T-helper 1 cell treated with Interleukin-12 subunit alpha and Interleukin-12 subunit beta and Interleukin-4 antibody, amounts not matched to agents 30 ng/mL and 1 ng/mL, for 36 hours (primary cell): ENCODE measurements around the gene IL12RB1. TPM values are rescaled to one million over a fixed set of nuclear protein-coding genes. Genes with fewer than 3 reads are reported as not detected.
"Not testable (repeated sequence)": the region's sequence is repeated elsewhere in the genome, so short reads cannot be mapped to it uniquely, and the experiment has no call there.

Experiments used
- intact Hi-C: fragments of 100-400 bp; cut with micrococcal nuclease; formaldehyde crosslinking; loops from one replicate; pipeline ENCODE4 v1.15.1; 2024
- total RNA-seq: library from RNA; stranded (reverse); gene quantifications from 2 replicates; pipeline ENCODE4 v1.2.3, GENCODE V29; 2022

Gene IL12RB1
- total RNA-seq, 1 donor from 2014 or later = 131 TPM

GRCh38 chr19:18053576-18054219 lies 33.0 kb downstream of the IL12RB1 start:
- intact Hi-C loops = no loop called here

GRCh38 chr19:18051887-18052286 lies 34.8 kb downstream of the IL12RB1 start:
- intact Hi-C loops = no loop called here

GRCh38 chr19:18049385-18049784 lies 37.3 kb downstream of the IL12RB1 start:
- intact Hi-C loops = no loop called here

DNA sequence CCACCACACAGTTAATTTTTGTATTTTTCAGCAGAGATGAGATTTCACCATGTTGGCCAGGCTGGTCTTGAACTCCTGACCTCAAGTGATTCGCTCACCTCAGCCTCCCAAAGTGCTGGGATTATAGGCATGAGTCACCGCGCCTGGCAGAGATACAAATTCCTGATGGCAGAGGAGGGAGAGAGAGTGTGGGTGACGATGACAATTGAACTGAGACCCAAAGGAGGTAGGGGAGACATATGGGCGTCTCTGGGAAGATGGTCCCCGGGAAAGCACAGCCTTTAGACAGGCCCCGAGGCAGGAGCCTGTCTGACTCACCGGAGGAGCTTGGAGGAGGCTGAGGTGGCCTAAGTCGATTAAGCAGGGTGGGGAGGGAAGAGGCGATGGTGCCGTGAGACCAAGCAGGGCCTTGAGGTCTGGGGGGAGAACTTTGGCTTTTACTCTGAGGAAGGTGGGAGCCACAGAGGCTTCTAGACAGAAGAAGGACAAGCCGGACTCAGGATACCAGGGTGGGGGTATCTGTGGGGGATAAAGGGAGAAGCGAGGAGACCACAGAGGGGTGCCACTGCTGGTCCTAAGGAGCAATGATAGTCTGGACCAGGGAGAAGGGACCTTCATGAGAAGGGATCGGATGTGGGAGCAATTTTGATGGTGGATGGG lies 40.5 kb downstream of the IL12RB1 start:
- intact Hi-C loops = no loop called here

DNA sequence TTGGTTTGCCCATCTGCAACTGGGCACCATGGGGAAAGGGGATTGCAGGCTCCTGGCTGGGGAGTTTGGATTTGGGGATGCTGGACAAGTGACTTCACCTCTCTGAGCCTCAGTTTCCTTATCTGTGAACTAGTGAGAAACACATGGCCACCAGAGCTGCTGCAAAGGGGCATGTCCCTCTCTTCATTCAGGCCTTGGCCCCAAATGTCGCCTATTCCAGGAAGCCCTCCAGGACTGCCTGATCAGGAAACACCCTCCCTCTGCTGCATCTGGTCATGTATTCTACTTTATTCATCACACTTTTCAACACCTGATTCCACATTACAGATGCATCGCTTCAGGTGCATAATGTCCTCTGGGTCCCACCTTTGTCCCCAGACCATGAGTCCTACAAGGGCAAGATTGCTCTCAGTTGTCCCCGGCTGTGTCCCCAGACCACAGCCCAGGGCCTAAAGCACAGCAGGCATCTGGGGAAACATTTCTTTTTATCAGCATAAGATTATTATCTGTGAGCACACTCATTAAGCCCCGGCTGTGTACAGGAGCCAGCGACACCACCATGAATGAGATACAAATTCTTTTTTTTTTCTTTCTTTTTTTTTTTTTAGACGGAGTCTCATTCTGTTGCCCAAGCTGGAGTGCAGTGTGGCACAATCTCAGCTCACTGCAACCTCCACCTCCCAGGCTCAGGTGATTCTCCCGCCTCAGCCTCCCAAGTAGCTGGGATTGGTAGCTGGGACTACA lies 41.3 kb downstream of the IL12RB1 start:
- intact Hi-C loops = loop anchor here (1.0 to 2.0 kb wide), 5 partner anchors 10 to 37 kb away; partner anchors contain the start of gene ARRDC2

GRCh38 chr19:18044825-18045304 lies 41.9 kb downstream of the IL12RB1 start:
- intact Hi-C loops = loop anchor here (1.0 to 2.0 kb wide), 5 partner anchors 10 to 37 kb away; partner anchors contain the start of gene ARRDC2

DNA sequence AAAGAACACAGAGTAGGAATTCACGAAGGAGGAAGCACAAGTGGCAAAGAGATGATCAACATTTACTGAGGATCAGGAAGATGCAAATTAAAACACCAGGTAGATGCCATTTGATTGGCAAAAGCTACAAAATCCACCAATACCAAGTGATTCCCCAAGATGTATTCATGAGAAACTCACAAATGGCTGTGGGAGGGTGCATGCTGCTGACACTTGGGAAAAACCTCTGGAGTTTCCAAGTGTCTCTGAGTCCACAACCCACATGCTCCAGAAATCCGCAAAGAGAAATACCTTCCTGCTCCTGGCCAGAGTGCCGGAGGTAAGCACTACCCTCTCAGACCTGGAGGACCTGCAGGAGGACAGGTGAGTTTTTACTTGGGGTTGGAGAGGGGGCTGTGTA lies 43.1 kb downstream of the IL12RB1 start:
- intact Hi-C loops = loop anchor here (2.0 kb wide), 1 partner anchor 15 kb away; no protein-coding TSS in a partner anchor

DNA sequence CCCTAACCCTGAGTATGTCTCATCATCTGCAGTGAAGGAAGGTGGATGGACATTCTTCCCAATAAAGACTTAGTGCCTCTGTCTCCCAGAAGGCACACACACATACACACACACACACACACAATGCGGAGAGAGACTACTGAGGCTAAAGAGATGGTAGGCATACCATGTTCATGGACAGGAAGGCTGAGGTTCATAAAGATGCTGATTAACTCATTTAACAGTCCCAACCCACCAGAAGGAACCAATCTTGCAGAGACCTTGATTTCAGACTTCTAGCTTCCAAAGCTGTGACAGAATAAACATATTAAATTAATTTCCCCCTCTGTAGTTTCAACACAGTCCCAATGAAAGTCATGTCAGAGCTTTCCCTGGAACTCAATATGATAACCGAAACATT lies 45.7 kb downstream of the IL12RB1 start:
- intact Hi-C loops = no loop called here

DNA sequence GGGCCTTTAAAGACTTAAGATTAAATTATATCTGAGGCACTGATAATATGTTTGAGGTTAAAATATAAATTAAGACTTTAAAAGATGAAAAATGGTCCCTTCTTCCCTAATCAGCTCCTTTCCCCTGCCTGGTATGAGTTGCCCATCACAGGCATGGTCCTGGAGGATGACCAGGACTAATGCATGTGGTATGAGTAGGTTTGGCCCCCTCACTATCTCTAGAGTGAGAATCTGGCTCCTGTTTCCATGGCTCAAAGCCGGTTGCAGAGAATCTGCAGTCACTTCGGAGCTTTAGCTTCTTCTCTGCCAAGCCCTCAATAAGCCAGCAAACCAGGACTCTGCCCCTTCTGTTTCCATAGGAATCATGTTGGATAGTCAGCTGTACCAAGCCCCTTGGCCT lies 54.6 kb downstream of the IL12RB1 start:
- intact Hi-C loops = not testable (repeated sequence)

GRCh38 chr19:18031401-18031800 lies 55.3 kb downstream of the IL12RB1 start:
- intact Hi-C loops = not testable (repeated sequence)

- intact Hi-C loops = no loop called here
These were observed 57.0 kb downstream of the IL12RB1 start for GRCh38 chr19:18029617-18030338.

- intact Hi-C loops = no loop called here
These were observed 59.6 kb downstream of the IL12RB1 start for GRCh38 chr19:18027151-18027550.

GRCh38 chr19:18023622-18024251 lies 63.0 kb downstream of the IL12RB1 start:
- intact Hi-C loops = loop anchor here (2.0 kb wide), 1 partner anchor 15 kb away; the partner anchor contains the start of gene ARRDC2

- intact Hi-C loops = loop anchor here (1.0 kb wide), 1 partner anchor 24 kb away; no protein-coding TSS in a partner anchor
These were observed 65.5 kb downstream of the IL12RB1 start for GRCh38 chr19:18021121-18021755.

DNA sequence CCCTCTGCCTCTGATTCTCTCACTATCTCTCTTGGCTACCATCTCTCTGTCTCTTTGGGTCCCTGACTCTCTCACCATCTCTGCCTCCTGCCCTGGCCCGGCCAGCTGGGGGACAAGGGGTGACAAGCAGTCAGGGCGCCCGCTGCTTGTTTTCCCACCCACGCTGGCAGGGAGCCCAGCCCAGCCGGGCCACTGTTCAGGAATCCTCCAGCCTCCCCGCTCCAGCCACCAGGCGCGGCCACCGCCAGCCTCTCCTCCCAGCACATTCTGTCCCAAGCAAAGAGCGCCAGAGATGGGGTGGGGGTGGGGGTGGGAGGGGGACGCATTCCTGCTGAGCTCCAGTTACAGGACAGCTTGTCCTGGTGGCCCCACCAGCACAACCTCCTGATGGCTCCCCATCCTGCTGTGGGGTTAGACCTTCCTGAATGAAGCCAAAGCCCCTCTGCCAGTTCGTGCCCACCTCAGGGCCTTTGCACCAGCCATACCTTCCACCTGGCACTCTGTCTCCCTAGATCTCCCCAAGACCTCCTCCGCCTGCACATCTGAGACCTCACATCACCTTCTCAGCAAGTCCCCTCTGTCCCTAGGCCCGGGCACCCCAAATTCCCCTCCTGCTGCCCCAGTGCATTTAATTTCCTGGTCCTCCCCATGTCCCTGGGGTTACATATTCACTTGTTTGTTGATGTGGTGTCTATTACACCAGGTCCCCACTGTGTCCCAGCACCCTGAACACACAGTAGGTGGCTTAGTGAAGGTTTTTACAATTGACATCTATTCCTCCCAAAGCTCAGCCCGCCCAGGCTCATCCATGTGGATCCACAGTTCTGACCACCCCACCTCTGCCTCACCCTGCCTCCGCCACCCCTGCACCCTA lies 66.3 kb downstream of the IL12RB1 start:
- intact Hi-C loops = loop anchor here (1.0 kb wide), 1 partner anchor 25 kb away; no protein-coding TSS in a partner anchor

DNA sequence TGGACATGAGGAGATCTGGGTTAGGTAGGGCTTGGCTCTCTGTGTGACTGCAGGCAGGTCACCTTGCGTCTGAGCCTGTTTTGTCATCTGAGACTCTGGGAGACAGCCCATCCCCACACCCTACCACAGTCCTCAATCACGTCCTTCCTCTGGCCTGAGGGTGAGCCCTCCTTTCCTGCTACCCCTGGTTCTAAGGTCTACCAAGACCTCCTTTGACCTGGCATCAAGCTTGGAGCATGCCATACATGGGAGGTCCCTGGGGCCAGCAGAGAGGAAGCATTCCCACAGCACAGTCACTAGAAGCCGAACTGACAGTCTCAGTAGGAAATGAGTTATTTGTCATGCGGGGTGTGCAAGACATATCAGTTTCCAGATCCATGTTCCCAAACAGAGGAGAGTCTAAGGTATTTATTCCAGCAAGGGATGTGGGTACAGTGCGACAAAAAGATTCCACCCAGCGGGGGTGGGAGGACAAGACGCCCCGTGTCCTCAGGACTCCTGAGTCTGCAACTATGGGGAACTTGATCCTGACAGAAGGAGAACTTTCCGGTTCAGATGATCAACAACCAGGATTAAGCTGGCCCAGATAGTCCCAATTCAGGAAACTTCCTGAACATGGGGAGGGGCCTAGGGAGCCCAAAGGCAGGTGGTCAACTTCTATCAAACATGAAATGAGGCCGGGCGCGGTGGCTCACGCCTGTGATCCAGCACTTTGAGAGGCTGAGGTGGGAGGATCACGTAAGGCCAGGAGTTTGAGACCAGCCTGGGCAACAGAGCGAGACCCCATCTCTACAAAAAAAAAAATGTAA lies 69.3 kb downstream of the IL12RB1 start:
- intact Hi-C loops = no loop called here

- intact Hi-C loops = no loop called here
These were observed 70.4 kb downstream of the IL12RB1 start for GRCh38 chr19:18016209-18016910.

DNA sequence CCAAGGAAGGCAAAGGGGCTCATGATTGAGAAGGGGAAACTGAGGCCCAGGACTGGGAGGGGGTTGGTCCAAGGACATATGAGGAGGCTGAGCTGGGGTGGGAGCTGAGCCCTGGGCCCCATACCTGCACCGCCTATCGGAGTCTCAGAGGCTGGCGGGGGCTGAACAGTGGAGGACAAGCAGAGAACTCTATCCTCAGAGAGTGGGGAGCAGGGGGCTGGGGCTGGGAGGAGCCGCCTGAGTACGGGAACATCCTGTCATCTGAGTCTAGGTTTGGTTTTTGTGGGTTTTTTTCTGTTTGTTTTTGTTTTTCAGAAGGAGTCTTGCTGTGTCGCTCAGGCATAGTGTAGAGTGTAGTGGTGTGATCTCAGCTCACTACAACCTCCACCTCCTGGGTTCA lies 72.5 kb downstream of the IL12RB1 start:
- intact Hi-C loops = loop anchor here (1.0 kb wide), 2 partner anchors 8 to 31 kb away; no protein-coding TSS in a partner anchor
